ENCODE data around the gene FAM222A.

Gene FAM222A

GRCh38 chr12:109696485-109697269 lies 16.9 kb upstream of the FAM222A start:
- Histone ChIP-seq H3K36me3 (replicated peaks; ENCODE audit: low read depth, low read length) (no peaks in the 10 kb centered on the region), H3K9me3 (ENCODE audit: insufficient read depth, low read length) (no peaks in the 10 kb centered on the region), H4K20me1 (ENCODE audit: insufficient read depth, low read length) (no peaks in the 10 kb centered on the region), H3K4me1 (ENCODE audit: low read length) (no peaks in the 10 kb centered on the region), H2AFZ (ENCODE audit: low read depth, low read length) (no peak overlapping the region), H3K4me2 (ENCODE audit: low read length) (no peak overlapping the region), H3K27me3 (ENCODE audit: low read depth, low read length) (peaks cover 31% of the 10 kb centered on the region), H3K79me2 (ENCODE audit: low read length) (no peaks in the 10 kb centered on the region), H3K27ac (ENCODE audit: low read length) (no peak overlapping the region), H3K9ac (ENCODE audit: low read length) (no peak overlapping the region), H3K4me3 (ENCODE audit: low read length) (no peak overlapping the region)
- TF ChIP-seq EZH2phosphoT487 (IDR thresholded peaks at IDR 0.05; ENCODE audit: low read depth) (no peak), CTCF (IDR thresholded peaks at IDR 0.05; ENCODE audit: low read depth, low read length) (no peak)

DNA sequence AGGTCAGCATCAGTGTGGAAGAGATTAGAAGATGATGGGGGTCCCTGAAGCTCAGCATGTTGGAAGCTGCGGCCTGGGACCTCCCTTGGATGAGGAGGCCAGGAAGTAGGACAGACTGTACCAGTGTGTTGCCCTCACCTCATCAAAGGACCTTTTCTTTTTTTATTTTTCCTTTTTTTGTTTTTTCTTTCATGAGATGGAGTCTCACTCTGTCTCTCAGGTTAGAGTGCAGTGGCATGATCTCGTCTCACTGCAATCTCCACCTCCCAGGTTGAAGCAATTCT lies 16.4 kb upstream of the FAM222A start:
- H3K4me2 ChIP-seq (ENCODE audit: low read length), result no peak overlapping the region
- H3K9me3 ChIP-seq (ENCODE audit: insufficient read depth, low read length), result no peaks in the 10 kb centered on the region
- H3K27me3 ChIP-seq (ENCODE audit: low read depth, low read length), result peaks cover 26% of the 10 kb centered on the region
- no peaks in the 10 kb centered on the region for H3K4me1 ChIP-seq (ENCODE audit: low read length)
- no peaks in the 10 kb centered on the region for H4K20me1 ChIP-seq (ENCODE audit: insufficient read depth, low read length)
- TF ChIP-seq CTCF (IDR thresholded peaks at IDR 0.05; ENCODE audit: low read depth, low read length), result no peak
- no peak for TF ChIP-seq EZH2phosphoT487 (IDR thresholded peaks at IDR 0.05; ENCODE audit: low read depth)
- no peak overlapping the region for H3K27ac ChIP-seq (ENCODE audit: low read length)
- H2AFZ ChIP-seq (ENCODE audit: low read depth, low read length), result no peak overlapping the region
- H3K79me2 ChIP-seq (ENCODE audit: low read length), result no peaks in the 10 kb centered on the region
- H3K36me3 ChIP-seq (replicated peaks; ENCODE audit: low read depth, low read length), result no peaks in the 10 kb centered on the region
- no peak overlapping the region for H3K9ac ChIP-seq (ENCODE audit: low read length)
- no peak overlapping the region for H3K4me3 ChIP-seq (ENCODE audit: low read length)

DNA sequence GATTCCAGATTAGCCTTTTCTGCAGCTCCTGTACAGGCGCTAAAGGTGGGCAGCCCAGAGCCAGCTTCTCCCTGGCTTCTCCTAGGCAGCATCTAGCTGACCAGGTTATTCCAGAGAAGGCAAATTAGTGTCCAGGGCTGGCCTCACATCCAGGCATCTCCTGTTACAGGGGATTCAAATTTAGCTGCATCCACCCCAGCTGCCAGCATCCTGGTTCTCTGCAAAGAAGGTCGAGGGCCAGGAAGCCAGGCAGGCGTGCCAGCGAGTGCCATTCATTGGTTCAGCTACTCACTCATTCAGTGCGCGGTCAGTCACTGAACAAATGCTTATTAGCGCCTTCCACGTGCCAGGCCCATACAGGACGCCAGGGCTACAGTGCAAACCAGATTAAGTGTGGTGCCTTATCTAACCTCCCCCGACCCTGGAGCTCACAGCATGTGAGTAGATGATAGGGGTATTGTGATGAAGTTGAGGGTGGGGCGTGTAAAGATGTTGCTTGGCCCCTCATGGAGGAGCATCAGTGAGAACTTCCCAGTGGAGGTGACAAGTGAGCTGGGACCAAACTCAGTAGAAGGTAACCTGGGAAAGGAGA lies 15.7 kb upstream of the FAM222A start:
- H3K27me3 ChIP-seq (ENCODE audit: low read depth, low read length), result peaks cover 18% of the 10 kb centered on the region
- no peak overlapping the region for H3K9ac ChIP-seq (ENCODE audit: low read length)
- no peaks in the 10 kb centered on the region for H3K4me1 ChIP-seq (ENCODE audit: low read length)
- no peaks in the 10 kb centered on the region for H4K20me1 ChIP-seq (ENCODE audit: insufficient read depth, low read length)
- H3K36me3 ChIP-seq (replicated peaks; ENCODE audit: low read depth, low read length), result no peaks in the 10 kb centered on the region
- H3K4me3 ChIP-seq (ENCODE audit: low read length), result no peak overlapping the region
- H3K9me3 ChIP-seq (ENCODE audit: insufficient read depth, low read length), result no peaks in the 10 kb centered on the region
- H2AFZ ChIP-seq (ENCODE audit: low read depth, low read length), result no peak overlapping the region
- no peaks in the 10 kb centered on the region for H3K79me2 ChIP-seq (ENCODE audit: low read length)
- no peak overlapping the region for H3K4me2 ChIP-seq (ENCODE audit: low read length)
- H3K27ac ChIP-seq (ENCODE audit: low read length), result no peak overlapping the region
- TF ChIP-seq EZH2phosphoT487 (IDR thresholded peaks at IDR 0.05; ENCODE audit: low read depth), result no peak
- no peak for TF ChIP-seq CTCF (IDR thresholded peaks at IDR 0.05; ENCODE audit: low read depth, low read length)

DNA sequence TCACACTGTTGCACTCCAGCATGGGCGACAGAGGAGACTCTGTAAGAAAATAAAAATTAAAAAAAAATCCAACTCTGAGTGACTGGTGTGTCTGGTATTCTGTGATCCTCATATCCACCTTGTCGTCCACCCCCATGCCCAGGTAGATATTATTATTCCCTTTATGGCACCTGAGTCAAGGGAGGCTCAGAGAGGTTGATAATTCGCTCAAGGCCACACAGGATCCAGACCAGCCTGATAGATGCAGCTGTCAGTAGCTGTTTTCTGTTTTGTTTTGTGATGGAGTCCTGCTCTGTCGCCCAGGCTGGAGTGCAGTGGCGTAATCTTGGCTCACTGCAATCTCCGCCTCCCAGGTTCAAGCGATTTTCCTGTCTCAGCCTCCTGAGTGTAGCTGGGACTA lies 14.8 kb upstream of the FAM222A start:
- no peak for TF ChIP-seq EZH2phosphoT487 (IDR thresholded peaks at IDR 0.05; ENCODE audit: low read depth)
- no peak for TF ChIP-seq CTCF (IDR thresholded peaks at IDR 0.05; ENCODE audit: low read depth, low read length)
- H3K4me3 ChIP-seq (ENCODE audit: low read length), result no peak overlapping the region
- no peak overlapping the region for H3K4me2 ChIP-seq (ENCODE audit: low read length)
- no peak overlapping the region for H3K9ac ChIP-seq (ENCODE audit: low read length)
- no peaks in the 10 kb centered on the region for H3K4me1 ChIP-seq (ENCODE audit: low read length)
- no peaks in the 10 kb centered on the region for H3K36me3 ChIP-seq (replicated peaks; ENCODE audit: low read depth, low read length)
- no peaks in the 10 kb centered on the region for H4K20me1 ChIP-seq (ENCODE audit: insufficient read depth, low read length)
- no peaks in the 10 kb centered on the region for H3K79me2 ChIP-seq (ENCODE audit: low read length)
- H3K27me3 ChIP-seq (ENCODE audit: low read depth, low read length), result peaks cover 10% of the 10 kb centered on the region
- H3K9me3 ChIP-seq (ENCODE audit: insufficient read depth, low read length), result no peaks in the 10 kb centered on the region
- H3K27ac ChIP-seq (ENCODE audit: low read length), result no peak overlapping the region
- H2AFZ ChIP-seq (ENCODE audit: low read depth, low read length), result no peak overlapping the region

Measured in OCI-LY3 (cell line).